T-helper 1 cell (primary cell): Measurements from ENCODE around the gene AKT3.
"Not testable (repeated sequence)": the region's sequence is repeated elsewhere in the genome, so short reads cannot be mapped to it uniquely, and the experiment has no call there.

Source experiments
- DNase-seq, 5 donors: peaks; one replicate each; pipeline ENCODE4 v3.0.0-alpha.2; 2012 to 2020

AKT3 gene

DNA sequence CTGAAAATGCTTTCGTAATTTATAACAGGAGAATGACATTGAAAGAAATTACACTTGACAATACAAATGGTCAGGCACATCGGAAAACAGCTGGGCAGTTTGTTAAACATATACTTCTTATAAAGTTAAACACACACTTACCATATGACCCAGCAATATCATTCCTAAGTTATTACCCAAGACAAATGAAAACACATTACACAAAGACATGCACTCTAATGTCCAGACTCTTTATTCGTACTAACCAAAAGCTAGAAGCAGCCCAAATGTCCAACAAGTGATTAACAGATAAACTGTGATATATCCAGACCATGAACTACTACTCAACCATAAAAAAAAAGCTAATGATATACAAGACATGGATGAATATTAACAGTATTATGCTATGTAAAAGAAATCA, 8.5 kb downstream of the AKT3 start:
- no peak for DNase-seq

DNA sequence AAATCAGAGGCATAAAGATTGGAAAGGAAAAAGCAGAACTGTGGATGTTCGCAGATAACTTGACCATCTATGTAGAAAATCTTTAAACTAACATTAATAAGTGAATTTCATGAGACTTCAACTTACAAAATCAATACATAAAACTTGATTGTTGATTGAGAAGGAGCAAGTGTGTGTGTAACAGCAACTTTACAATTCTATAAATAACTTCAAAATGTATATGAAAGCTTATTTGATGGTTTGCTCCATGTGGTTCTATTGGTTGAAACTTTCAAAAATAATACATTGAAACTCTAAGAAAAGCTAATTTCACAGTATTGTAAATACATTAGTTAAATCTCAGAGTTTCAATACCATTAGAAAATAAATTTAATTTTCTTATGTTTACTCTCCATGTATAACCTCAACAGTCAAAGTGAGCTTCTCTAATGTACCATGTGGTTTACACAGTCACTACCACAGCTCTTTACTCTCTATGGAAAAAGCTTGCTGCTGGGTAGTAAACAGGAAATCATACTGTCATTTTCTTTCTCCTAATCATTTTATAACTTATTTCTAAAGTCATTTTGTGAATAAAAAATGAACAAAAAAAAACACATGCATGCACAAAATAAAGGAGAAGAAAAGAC, 12.0 kb downstream of the AKT3 start:
- peak in 1 of 5 donors; percentile 65 for DNase-seq

DNA sequence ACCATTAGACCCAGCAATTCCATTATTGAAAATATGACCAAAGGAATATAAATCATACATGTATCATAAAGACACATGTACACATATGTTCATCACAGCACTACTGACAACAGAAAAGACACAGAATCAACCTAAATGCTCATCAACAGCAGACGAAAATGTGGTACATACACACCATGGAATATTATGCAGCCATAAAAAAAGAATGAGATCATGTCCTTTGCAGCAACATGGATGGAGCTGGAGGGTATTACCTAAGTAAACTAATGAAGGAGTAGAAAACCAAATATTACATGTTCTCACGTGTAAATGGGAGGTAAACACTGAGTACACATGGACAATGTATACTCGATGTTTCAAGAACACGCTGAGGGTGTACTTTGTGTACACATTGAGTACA, 15.9 kb downstream of the AKT3 start:
- no peak for DNase-seq

DNA sequence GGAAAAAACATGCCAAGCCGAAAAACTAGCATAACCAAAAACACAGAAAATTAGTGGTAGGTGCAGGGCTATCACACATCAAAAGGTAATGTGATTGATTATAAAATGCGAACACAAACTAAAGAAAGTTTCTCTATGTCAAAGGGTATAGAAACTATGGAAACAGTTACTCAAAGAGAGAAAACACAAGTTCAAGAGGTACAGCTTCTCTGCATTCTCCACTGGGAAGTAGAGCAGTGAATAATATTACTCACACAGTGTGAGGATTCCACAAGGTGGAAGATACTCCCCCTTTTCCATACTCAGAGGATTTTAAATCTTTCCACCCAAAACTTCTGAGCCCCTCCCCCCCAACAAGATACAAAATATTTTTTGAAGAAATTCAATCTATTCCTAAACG, 18.6 kb downstream of the AKT3 start:
- no peak for DNase-seq

DNA sequence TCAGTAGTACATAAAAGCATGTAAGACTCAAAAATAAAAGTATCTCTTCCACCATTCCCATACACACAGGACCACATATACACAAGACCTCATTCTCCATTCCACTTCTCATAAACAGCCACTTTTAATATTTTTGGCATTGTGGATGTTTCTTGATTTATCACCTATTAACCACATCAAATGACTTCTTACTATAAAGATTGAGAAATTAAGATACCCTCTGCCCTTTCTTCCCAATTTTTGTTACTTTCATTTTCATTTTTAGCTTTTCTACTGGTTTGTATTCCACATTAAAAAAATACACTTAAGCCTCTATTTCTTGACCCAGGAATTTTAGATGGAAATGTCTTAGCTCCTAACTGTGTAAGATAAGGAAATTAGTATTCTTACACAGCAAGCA, 22.8 kb downstream of the AKT3 start:
- no peak for DNase-seq

DNA sequence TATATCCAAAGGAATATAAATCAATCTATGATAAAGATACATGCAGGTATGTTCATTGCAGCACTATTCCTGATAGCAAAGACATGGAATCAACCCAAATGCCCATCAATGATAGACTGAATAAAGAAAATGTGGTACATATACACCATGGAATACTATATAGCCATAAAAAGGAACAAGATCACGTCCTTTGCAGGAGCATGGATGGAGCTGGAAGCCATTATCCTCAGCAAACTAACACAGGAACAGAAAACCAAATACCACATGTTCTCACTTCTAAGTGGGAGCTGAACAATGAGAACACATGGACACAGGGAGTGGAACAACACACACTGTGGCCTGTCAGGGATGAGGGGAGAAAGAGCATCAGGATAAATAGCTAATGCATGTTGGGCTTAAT, 25.1 kb downstream of the AKT3 start:
- DNase-seq = not testable (repeated sequence)

DNA sequence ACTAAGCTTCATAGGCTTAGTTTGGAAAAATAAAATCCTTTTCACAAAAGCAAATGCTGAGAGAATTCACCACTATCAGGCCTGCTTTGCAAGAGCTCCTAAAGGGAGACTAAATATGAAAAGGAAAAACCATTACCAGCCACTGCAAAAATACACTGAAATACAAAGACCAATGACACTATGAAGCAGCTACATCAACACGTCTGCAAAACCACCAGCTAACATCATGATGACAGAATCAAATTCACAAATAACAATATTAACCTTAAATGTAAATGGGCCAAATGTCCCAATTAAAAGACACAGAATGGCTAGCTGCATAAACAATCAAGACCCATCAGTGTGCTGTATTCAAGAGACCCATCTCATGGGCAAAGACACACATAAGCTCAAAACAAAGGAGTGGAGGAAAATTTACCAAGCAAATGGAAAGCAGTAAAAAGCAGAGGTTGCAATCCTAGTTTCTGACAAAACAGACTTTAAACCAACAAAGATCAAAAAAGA, 28.8 kb downstream of the AKT3 start:
- DNase-seq = no peak

DNA sequence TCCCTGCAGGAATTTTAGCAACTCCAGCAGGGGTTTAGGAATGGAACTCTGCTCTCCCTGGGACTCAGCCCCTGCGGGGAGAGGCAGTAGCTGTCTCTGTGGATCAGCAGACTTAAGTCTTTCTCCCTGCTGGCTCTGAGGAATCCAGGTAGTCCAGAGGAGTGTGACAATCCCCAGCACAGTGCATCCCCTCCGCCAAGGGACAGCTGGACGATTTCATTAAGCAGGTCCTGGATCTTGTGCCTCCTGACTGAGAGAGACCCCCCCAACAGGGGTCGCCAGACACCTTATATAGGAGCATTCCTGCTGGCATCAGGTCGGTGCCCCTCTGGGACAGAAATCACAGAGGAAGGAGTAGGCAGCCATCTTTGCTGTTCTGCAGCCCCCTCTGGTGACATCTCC, 30.6 kb downstream of the AKT3 start:
- DNase-seq = no peak

DNA sequence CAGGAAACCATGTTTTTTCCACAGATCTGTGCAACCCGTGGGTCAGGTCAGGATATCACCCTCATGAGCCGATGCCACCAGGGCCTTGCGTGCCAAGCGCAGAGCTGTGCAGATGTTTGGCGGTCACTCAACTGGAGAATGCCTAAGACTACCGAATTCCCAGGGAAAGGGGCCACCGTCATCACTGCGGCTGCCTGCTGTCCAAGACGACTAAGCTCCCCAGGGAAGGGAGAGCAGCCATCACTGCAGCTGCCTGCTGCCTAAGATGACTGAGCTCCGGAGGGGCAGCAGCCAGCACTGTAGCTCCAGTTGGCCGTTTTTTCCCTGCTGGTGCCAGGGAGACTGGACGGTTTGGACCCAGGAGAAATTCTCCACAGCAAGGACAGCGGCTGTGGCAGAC, 31.1 kb downstream of the AKT3 start:
- no peak for DNase-seq

DNA sequence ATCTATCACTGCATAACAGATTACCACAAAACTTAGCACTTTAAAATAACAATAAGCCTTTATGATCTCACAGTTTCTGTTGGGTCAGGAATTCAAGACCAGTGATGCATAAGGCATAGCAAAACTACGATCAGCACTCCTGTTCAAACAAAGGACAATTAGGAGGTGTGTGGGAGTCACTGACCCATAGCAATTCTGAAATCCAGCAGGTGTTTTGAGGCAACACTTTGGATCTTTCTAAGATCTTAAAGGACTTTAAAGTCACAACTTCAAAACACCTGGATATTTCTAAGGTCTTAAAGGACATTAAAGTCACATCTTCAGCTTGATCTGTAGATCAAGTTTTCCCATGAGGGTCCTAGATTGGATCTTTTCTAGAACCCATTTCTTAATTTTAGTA, 35.3 kb downstream of the AKT3 start:
- no peak for DNase-seq

DNA sequence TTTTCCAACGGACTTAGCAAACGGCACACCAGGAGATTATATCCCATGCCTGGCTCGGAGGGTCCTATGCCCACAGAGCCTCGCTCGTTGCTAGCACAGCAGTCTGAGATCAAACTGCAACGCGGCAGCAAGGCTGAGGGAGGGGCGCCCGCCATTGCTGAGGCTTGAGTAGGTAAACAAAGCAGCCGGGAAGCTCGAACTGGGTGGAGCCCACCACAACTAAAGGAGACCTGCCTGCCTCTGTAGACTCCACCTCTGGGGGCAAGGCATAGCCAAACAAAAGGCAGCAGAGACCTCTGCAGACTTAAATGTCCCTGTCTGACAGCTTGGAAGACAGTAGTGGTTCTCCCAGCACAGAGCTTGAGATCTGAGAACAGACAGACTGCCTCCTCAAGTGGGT, 42.7 kb downstream of the AKT3 start:
- not testable (repeated sequence) for DNase-seq

DNA sequence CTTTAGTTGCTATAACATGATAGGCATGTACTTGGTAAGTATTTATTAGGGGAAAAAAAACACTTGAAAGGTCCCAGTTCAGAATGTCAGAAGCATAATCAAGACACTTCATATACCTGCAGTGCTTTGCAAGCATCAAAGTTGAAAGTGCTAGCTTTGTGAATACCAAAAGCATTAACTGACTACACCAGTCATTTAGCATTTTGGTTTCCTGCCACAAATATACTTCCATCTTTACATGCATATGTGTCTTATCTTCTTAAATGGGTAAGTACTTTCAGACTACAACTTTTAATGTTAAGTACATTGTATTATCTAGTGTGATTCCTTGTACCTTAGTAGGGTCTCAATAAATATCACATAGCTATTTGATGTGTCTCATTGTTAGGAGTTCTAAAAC, 43.7 kb downstream of the AKT3 start:
- peak in 1 of 5 donors; percentile 15 for DNase-seq

DNA sequence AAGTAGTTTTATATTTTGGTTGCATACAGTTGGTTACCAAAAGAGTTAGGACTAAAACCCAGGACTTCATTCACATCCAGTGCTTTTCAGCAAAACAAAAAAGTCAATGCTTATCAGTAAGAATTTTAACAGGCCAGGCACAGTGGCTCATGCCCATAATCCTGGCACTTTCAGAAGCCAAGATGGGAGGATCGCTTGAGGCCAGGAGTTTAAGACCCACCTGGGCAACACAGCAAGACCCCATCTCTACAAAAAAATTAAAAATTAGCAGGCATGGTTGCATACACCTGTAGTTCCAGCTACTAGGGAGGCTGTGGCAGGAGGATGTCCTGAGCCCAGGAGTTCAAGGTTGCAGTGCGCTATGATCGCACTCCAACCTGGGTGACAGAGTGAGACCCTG, 47.3 kb downstream of the AKT3 start:
- DNase-seq = no peak

DNA sequence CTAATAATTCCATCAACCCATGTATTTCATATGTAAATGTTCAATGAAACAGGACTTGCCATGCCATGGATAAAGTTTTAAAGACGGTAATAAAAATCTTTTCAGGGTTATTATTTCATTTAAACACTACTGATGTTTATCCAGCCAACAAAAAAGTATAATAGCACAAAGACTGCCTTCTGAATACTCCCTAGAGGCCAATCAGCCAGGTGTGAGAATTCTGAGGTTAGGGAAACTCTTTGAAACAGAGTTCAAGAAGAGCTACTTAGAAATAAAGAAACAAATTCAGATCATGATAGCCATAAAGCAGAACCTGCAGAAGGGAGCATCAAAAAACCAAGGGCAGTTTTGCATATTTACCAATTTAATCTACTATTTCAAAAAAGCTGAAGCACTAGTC, 48.7 kb downstream of the AKT3 start:
- DNase-seq = no peak

DNA sequence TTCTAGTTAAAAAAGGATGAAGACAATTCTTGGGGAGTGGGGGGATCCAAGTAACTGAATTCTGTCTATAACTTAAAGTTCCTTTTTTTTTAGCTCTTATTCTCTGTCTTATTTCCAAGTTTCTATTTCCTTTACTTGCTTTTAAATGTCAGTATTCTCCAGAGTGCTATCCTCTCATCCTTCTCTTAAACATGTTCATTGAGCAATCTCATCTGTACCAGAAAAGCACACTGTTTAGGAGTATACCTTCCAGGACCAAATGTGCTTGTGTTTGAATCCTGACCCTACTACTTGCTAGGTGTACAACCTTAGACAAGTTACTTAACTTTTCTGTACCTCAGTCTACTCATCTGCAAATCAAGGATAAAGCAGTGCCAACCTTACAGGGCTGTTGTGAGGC, 50.1 kb downstream of the AKT3 start:
- DNase-seq = no peak

DNA sequence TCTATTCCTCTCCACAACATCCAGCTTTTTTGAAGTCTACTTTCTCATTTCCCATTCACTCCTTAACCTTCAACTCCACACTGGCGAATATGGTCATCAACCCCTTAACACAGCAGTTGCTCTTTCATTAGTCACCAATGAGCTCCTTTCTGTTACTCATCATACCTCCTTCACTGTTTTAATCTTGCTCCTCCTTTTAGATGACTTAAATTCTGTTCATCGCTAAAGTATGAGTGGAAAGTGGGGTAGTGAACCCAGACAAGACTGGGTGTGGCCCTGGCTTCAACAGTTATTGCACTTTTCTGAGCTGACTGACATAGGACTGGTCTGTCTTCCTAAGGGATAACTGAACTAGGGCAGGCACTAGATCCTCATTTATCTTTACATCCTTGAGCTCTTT, 51.3 kb downstream of the AKT3 start:
- DNase-seq = no peak

DNA sequence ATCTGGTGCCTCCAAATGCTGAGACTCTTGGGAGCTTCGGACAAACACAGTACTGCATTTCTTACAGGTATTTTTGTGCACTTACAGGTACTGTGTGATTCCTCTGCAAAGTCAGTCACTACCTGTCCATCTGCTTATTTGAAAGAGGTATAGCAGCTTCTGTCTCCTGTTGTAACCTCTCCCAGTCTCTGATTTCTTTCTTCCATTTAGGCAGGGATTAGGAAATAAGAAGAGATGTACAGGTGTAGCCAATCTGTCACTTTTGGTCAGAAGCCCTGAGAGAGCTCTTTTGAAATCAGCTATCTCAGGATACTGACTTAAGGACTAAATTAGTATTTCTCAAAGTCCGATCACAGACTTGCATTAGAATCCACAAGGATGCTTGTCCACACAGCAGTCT, 54.0 kb downstream of the AKT3 start:
- no peak for DNase-seq

DNA sequence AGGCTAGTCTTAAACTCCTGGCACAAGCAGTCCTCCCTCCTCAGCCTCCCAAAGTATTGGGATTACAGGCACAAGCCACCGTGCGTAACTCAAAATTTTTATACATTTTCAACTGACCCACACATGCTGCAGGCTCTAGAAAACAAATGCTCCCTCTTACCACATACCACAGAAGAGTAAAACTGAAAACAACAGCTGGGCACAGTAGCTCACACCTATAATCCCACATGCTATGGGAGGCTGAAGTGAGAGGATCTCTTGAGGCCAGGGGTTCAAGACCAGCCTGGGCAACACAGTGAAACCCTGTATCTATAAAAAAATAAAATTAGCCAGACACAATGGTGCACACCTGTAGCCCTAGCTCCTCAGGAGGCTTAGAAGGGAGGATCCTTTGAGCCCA, 56.7 kb downstream of the AKT3 start:
- DNase-seq = peak in 1 of 5 donors; percentile 4

DNA sequence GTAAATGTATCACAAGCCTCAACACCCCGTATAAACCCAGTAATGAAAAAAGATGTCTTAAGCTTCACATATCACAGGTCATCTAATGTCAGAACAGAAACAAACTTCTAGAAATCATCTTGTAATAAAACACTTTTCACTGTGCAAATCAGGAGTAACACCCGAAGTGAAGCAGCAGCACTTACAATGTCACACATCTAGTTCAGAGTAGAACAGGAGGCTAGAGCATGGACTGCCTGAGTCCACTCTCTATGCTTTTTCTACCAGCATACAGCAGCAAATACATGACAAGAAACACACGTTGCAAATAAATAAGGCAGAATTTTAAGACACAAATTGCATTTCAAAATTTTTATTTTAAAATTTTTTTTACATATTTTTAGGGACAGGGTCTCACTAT, 57.2 kb downstream of the AKT3 start:
- no peak for DNase-seq

DNA sequence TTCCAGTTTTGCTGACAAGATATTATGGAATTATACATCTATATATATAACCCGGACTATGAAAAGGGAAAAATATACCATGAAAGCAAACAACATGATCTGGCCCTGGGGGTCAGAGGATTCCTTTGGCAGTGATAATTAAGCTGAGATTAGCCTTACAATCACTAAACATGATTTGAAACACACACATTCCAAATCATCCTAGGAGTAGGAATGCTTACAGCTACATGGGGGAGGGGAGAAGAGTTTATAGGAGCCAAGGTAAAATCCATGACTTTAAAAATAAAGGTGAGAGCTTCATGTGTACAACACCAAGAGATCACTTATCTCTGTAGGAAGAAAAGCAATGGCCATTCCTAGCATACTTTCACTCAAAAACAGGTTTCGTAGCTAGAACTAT, 57.6 kb downstream of the AKT3 start:
- no peak for DNase-seq

DNA sequence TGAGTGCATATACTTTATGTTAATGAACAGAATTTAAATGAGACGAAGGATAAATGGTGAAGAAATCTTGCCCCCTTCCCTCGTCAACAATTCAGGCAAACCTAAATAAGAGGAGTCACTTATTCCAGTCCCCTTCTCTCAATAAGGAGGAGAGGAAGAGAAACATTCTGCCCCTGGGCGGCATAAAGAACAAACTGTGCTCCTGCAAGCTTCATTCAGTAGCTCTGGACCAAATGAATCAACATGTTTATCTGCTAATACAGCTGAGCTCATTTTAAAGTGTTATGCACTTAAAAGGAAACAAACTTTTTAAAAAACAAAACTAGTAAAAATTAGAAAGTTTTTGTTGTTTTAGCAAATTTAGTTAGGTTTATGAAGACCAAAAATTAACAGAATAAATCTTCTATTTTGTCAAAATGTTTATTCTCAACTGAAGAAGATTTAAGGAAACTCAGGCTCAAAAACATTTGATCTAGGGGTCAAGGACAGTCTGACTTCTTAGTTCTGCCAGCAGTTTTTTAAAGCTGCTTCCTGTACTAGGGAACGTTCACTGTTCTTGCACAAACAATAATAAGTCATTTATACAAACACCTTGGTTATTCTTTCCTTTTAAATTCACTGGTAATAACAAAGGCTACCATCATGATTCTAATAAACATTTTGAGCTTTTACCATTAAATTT, 58.3 kb downstream of the AKT3 start:
- DNase-seq = no peak

DNA sequence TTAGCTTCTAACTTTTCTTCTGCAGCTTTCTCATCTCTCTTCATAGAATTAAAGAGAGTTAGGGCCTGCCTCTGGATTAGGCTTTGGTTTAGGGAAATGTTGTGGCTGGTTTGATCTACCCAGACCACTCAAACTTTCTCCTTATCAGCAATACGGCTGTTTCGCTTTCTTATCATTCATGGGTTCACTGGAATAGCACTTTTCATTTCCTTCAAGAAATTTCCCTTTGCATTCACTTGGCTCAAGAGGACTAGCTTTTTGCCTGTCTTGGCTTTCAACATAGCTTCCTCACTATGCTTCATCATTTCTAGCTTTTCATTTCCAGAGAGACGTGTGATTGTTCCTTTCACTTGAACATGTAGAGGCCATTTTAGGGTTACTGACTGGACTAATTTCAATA, 59.6 kb downstream of the AKT3 start:
- DNase-seq = no peak

DNA sequence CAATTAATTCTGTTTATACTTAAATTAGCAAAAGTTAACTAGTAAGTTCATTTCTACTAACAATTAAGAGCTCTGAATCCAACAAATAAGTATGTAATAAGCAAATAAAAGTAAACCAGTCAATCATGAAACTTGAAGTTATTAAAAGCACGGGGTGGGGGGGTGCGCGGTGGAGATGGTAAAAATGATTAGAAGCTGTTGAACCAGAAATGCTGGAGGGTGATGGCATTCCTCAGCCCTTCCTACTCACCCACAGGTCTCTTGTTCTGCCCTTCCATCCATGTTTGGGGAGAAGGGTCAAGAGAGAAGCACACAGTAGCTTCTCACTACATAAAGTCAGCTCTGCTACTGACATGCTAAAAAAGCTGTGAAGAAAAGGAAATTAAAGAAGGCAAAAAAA, 63.5 kb downstream of the AKT3 start:
- no peak for DNase-seq

DNA sequence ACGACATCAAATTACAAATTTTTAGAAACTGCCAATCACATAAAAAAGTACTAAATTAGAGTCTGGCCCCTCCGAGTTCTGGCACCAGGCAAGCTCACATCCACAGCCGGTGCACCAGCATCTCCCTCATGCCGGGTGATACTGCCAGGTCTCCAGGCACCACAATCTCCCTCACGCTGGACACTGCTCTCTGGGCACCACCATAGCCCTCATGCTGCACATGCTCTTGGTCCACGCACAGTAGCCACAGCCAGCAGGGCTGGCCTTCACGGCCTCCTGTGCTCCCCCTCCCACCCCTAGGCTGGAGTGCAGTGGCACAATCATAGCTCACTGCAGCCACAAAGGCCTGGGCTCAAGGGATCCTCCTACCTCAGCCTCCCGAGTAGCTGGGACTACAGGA, 65.5 kb downstream of the AKT3 start:
- DNase-seq = no peak

DNA sequence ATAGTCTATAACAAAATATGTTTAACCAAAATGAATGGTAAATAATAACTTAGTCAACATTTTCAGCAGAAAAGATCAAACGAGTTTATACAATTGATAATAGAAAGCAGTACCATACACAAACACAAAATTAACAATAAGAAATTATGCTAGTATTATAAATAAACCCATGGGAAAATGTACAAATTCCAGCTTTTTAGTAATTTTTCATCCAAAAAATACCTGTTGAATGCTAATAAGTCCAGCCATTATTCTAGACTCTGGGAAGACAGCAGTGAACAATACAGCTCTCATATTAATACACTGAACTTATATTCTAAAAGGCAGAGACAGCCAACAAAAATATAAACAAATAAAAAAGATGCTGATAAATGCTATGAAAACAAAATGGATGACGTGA, 66.3 kb downstream of the AKT3 start:
- DNase-seq = no peak
